Measurements from ENCODE around the gene CNNM4. TPM values are rescaled to one million over a fixed set of nuclear protein-coding genes. Genes with fewer than 3 reads are reported as not detected.

Gene CNNM4
- total RNA-seq, 2 experiments from 2014 or later: 5.1 to 5.8 TPM

GRCh38 chr2:96856776-96857666 lies 96.3 kb downstream of the CNNM4 start:
- H3K27ac Mint-ChIP-seq: peak overlapping the region; percentile 78
- ATAC-seq (no peak), DNase-seq (peak; percentile 59)
- TF ChIP-seq CTCF (IDR thresholded peaks at IDR 0.05): no peak
- H3K4me1 Mint-ChIP-seq (ENCODE audit: low read depth): peaks cover 29% of the 10 kb centered on the region
- intact Hi-C loops (cut with micrococcal nuclease): no loop called here
- POLR2A ChIA-PET: interaction anchor here (0.7 to 3.7 kb wide), 27 partner anchors 8 to 239 kb away, joined by 3 to 30 read pairs (median 4); partner anchors contain the start of genes ANKRD23, CNNM3, CNNM4 and SEMA4C
- CTCF ChIA-PET: interaction anchor here (0.6 to 7.0 kb wide), 43 partner anchors 9 to 255 kb away, joined by 3 to 147 read pairs (median 7); partner anchors contain the start of genes ANKRD23, ANKRD36, CNNM3 and CNNM4
- H3K36me3 Mint-ChIP-seq (ENCODE audit: low read depth): peaks cover 25% of the 10 kb centered on the region
- H3K4me3 Mint-ChIP-seq: peak overlapping the region; percentile 84
- no peaks in the 10 kb centered on the region for H3K27me3 Mint-ChIP-seq
- no peaks in the 10 kb centered on the region for H3K9me3 Mint-ChIP-seq

DNA sequence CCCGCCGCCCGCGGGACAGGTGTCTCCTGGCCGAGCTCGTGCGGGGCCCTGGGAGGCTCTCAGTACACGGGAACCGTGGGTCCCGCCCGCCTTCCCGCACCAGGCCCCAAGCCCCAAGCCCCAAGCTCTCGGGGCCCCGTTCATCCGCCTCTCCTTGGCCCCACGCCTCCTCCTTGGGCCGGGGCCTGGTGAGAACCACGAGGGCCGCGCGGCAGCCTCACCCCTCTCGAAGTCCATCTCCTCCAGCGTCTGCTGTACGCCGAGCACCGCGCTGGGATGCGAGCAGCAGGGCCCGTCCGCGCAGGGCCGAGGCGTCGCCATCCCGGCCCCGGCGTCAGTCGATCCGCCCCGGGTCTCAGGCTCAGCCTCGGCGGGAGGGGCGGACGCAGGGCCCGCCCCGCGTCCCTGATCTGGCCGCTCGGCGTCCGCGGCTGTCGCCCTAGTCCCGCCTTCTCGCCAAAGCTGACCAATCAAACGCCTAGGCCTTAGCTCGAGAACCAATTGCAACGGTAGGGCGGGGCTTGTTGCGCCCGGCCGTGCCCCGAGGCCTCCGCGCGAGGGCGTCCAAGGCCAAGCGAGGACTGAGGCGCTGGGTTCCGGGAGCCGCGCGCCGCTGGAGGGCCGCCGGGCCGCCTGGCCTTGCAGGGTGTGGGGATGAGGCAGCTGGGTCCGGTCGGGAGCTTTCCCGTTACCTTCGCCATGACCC lies 97.1 kb downstream of the CNNM4 start, which contains the start of gene ANKRD39:
Gene ANKRD39 (minus strand): TSS at position 350 of the 706 bp plus-strand sequence. CDS start 29 bp downstream, at position 321.
- Mint-ChIP-seq H3K9me3 (no peaks in the 10 kb centered on the region), H3K4me3 (peak within 1 kb of the TSS; percentile 84), H3K4me1 (ENCODE audit: low read depth) (peaks cover 29% of the 10 kb centered on the region), H3K27ac (peak within 1 kb of the TSS; percentile 78), H3K27me3 (no peaks in the 10 kb centered on the region), H3K36me3 (ENCODE audit: low read depth) (peaks cover 21% of the 10 kb centered on the region)
- POLR2A ChIA-PET: interaction anchor here (0.7 to 3.7 kb wide), 24 partner anchors 9 to 238 kb away, joined by 3 to 30 read pairs (median 5); partner anchors contain the start of genes ANKRD23, CNNM3, CNNM4 and SEMA4C
- DNase-seq: peak; percentile 98
- CTCF ChIA-PET: interaction anchor here (0.6 to 7.0 kb wide), 43 partner anchors 9 to 255 kb away, joined by 3 to 147 read pairs (median 7); partner anchors contain the start of genes ANKRD23, ANKRD36, CNNM3 and CNNM4
- ATAC-seq: peak; percentile 96
- intact Hi-C loops (cut with micrococcal nuclease): loop anchor here (2.0 kb wide), 1 partner anchor 103 kb away; no protein-coding TSS in a partner anchor
- TF ChIP-seq CTCF (IDR thresholded peaks at IDR 0.05): peak; percentile 88

DNA sequence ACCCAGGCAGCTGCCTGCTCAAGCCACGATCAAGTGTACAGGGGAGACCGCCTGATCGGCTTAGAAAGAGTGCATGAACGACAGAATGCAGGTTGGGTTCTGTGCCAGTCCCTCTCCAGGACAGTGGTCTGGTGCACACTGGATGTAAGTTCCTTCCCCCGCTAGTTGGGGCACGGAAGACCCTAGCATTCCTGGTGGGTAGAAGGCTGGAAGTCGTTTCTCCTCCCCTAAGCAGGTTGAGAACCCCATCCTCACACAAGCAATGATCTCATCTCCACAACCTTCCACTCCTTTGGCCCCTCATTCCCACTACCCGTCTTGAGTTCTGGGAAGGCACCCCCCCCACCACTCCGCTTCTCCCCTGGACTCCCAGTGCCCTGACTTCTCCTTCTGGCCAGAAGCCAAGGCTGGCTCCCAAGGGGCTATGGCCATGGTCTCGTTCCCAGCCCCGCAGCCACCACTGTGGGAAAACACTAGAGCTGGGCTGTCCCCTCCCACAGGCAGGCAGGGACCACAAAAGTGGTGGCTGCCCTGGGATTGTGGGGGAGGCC lies 98.5 kb downstream of the CNNM4 start:
- Mint-ChIP-seq H3K36me3 (ENCODE audit: low read depth) (peaks cover 13% of the 10 kb centered on the region), H3K27me3 (no peaks in the 10 kb centered on the region), H3K9me3 (no peaks in the 10 kb centered on the region), H3K4me3 (peak overlapping the region; percentile 45), H3K4me1 (ENCODE audit: low read depth) (peaks cover 27% of the 10 kb centered on the region), H3K27ac (no peak overlapping the region)
- ATAC-seq (no peak), DNase-seq (no peak)
- ChIA-PET POLR2A (interaction anchor here (0.6 to 2.4 kb wide), 4 partner anchors 9 to 104 kb away, joined by 3 to 30 read pairs (median 6); partner anchors contain the start of gene SEMA4C), CTCF (interaction anchor here (1.8 to 7.0 kb wide), 10 partner anchors 24 to 253 kb away, joined by 8 to 147 read pairs (median 26); partner anchors contain the start of gene ANKRD36)
- intact Hi-C loops (cut with micrococcal nuclease): loop anchor here (2.0 kb wide), 1 partner anchor 102 kb away; no protein-coding TSS in a partner anchor
- TF ChIP-seq CTCF (IDR thresholded peaks at IDR 0.05): no peak

DNA sequence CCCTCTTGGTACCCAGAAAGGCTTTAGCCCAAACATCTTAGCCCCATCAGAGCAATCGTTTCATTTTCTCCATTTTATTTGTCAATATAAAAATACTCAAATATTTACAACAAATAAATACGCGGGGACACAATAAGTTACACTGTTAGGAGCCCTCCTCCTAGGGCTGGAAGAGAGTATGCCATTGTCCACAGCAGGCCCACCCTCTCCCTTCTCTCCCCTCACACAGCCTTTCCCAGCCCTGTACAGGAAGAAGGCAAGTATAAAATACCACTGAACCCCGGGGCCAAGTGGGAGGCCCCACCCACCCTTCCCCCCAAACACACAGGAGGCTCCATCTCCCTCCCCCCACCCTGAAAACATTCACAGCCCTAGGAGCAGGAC lies 99.0 kb downstream of the CNNM4 start:
- H3K27ac Mint-ChIP-seq: peak overlapping the region; percentile 25
- H3K9me3 Mint-ChIP-seq: no peaks in the 10 kb centered on the region
- H3K4me1 Mint-ChIP-seq (ENCODE audit: low read depth): peaks cover 26% of the 10 kb centered on the region
- ChIA-PET POLR2A (interaction anchor here (0.6 kb wide), 1 partner anchor 29 kb away, joined by 3 read pairs; no protein-coding TSS in a partner anchor), CTCF (interaction anchor here (2.2 to 7.0 kb wide), 4 partner anchors 80 to 253 kb away, joined by 8 to 147 read pairs (median 58); partner anchors contain the start of gene ANKRD36)
- DNase-seq (no peak), ATAC-seq (no peak)
- TF ChIP-seq CTCF (IDR thresholded peaks at IDR 0.05): no peak
- no peaks in the 10 kb centered on the region for H3K27me3 Mint-ChIP-seq
- H3K4me3 Mint-ChIP-seq: peak overlapping the region; percentile 14
- intact Hi-C loops (cut with micrococcal nuclease): loop anchor here (2.0 kb wide), 1 partner anchor 101 kb away; no protein-coding TSS in a partner anchor
- H3K36me3 Mint-ChIP-seq (ENCODE audit: low read depth): peaks cover 11% of the 10 kb centered on the region

Measured in activated CD8-positive, alpha-beta T cell treated with anti-CD3 and anti-CD28 coated beads for 36 hours (primary cell).